NCI-H1694 (cell line): ENCODE data around the gene MT1B.

Experiments
- DNase-seq: peaks from one replicate; lab custom pipeline; 2025; lab: John Stamatoyannopoulos, UW

The MT1B gene

GRCh38 chr16:56684926-56685590 lies 33.4 kb downstream of the MT1B start:
- no peak for DNase-seq

- no peak for DNase-seq
These were observed 35.1 kb downstream of the MT1B start for GRCh38 chr16:56686758-56687157.

GRCh38 chr16:56688762-56689161 lies 37.1 kb downstream of the MT1B start:
- DNase-seq: no peak

- DNase-seq: no peak
These were observed 37.5 kb downstream of the MT1B start for GRCh38 chr16:56689171-56689570.

GRCh38 chr16:56690420-56691122 lies 38.9 kb downstream of the MT1B start:
- DNase-seq: no peak

- DNase-seq: no peak
These were observed 40.2 kb downstream of the MT1B start for GRCh38 chr16:56691885-56692284.

GRCh38 chr16:56695246-56695645 lies 43.6 kb downstream of the MT1B start:
- no peak for DNase-seq

GRCh38 chr16:56697456-56698155 lies 45.9 kb downstream of the MT1B start:
- DNase-seq: no peak

- DNase-seq: no peak
These were observed 48.5 kb downstream of the MT1B start for GRCh38 chr16:56700195-56700594.

GRCh38 chr16:56700631-56701030 lies 48.9 kb downstream of the MT1B start:
- DNase-seq: no peak

- no peak for DNase-seq
These were observed 49.8 kb downstream of the MT1B start for GRCh38 chr16:56701534-56701933.
